H1 (cell line): Measurements from ENCODE around the gene MRTFA. TPM values are rescaled to one million over a fixed set of nuclear protein-coding genes. Genes with fewer than 3 reads are reported as not detected.

Source experiments
- CTBP2 ChIP-seq: IDR thresholded peaks from 2 replicates; pipeline ENCODE4 v1.7.0; 2011; ENCODE audit warnings: borderline replicate concordance, mild to moderate bottlenecking, moderate library complexity, mixed read lengths, low read length; ENCODE audit not compliant: insufficient read depth, insufficient read length
- GABPA ChIP-seq: IDR thresholded peaks from 2 replicates; pipeline ENCODE4 v1.6.1; 2011; ENCODE audit warnings: mild to moderate bottlenecking, low read length, moderate library complexity, borderline replicate concordance; ENCODE audit not compliant: insufficient read depth
- YY1 ChIP-seq: IDR thresholded peaks from 2 replicates; pipeline ENCODE4 v1.6.1; 2011; ENCODE audit warnings: low read depth, mild to moderate bottlenecking, low read length
- polyA plus RNA-seq, 7 experiments: library from polyadenylated mRNA; depleted of rRNA in 3 of 7; stranded (reverse) in 5 of 7; unstranded in 2 of 7; fragments of >200 nt in 5 of 7; fragments of 200-250 nt in 2 of 7; gene quantifications; 1 replicate in 5 of 7; 2 replicates in 1 of 7; 4 replicates in 1 of 7; pipeline versions ENCODE4 v1.2.1 to v1.2.3, GENCODE V29; 2011 to 2013; ENCODE audit warnings: missing spikeins in 2 of 7, mixed read lengths in 2 of 7
- total RNA-seq: library from RNA; stranded (reverse); fragmentation: NEBNext Ultra II Directional; extraction: Animal tissue kit (Norgen Biotek cat#: 25700); gene quantifications from 2 replicates; pipeline ENCODE4 v1.2.1, GENCODE V29; 2021

MRTFA gene
- total and polyA plus RNA-seq, 2 of the 8 experiments (the other 6 are each of a cell fraction or from before 2014, with no cell fraction given) = 5.4 to 37.9 TPM

DNA sequence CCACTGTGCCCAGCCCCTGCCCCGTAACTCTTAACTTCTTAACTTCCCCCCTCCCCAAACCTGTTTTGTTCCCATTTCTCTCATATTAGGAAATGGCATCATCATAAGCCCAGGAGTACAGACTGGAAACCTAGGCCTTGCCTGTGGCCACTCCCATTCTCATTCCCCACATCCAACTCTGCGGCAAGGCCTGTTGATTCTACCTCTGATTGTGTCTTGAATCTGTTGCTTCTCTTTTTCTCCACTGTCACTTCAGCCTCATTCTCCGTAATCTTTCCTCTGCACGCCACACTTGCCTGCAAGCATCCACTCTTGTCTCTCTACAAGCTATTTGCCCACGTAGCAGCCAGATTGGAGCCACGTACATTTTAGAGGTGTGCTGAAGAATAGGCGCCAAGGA, 240.9 kb downstream of the MRTFA start (continued):
- TF ChIP-seq YY1 (no peak), CTBP2 (no peak), GABPA (no peak)
